Neural cell (in vitro differentiated cells): ENCODE measurements around the gene CTNNA1.

Source experiments
- EP300 ChIP-seq: fragments of 450-650 bp; conservative IDR thresholded peaks from 2 replicates; pipeline ENCODE4 v1.6.1; 2014; ENCODE audit warnings: antibody characterized with exemption, mild to moderate bottlenecking, moderate library complexity; ENCODE audit not compliant: poor library complexity, severe bottlenecking
- EZH2 ChIP-seq: fragments of 200-600, 300-800 bp; shearing (Covaris generic), sonication (generic); IDR thresholded peaks from 2 replicates; pipeline ENCODE4 v1.6.1; 2014; ENCODE audit warnings: antibody characterized with exemption, low read length, borderline replicate concordance, mild to moderate bottlenecking; ENCODE audit not compliant: insufficient read depth, poor library complexity, severe bottlenecking
- MXI1 ChIP-seq: fragments of 450-650 bp; conservative IDR thresholded peaks from 2 replicates; pipeline ENCODE4 v1.6.1; 2014; ENCODE audit warnings: antibody characterized with exemption, mild to moderate bottlenecking; ENCODE audit not compliant: poor library complexity, severe bottlenecking
- POLR2AphosphoS5 ChIP-seq: IDR thresholded peaks from 2 replicates; pipeline ENCODE4 v1.6.1; 2012
- RAD21 ChIP-seq: fragments of 450-650 bp; conservative IDR thresholded peaks from 2 replicates; pipeline ENCODE4 v1.6.1; 2014; ENCODE audit warnings: antibody characterized with exemption, mild to moderate bottlenecking, moderate library complexity
- SMC3 ChIP-seq: fragments of 450-650 bp; conservative IDR thresholded peaks from 2 replicates; pipeline ENCODE4 v1.6.1; 2014; ENCODE audit warnings: antibody characterized with exemption, mild to moderate bottlenecking, moderate library complexity; ENCODE audit not compliant: poor library complexity
- TAF1 ChIP-seq: IDR thresholded peaks from 2 replicates; pipeline ENCODE4 v1.6.1; 2012; ENCODE audit warnings: low read depth
- TF ChIP-seq, protein P1 (sequence below): fragments of 450-650 bp; IDR thresholded peaks from 2 replicates; pipeline ENCODE4 v1.5.1; 2014; ENCODE audit warnings: antibody characterized with exemption, mild to moderate bottlenecking, moderate library complexity; ENCODE audit not compliant: poor library complexity, severe bottlenecking
- TF ChIP-seq, protein P2 (sequence below): IDR thresholded peaks from 2 replicates; pipeline ENCODE4 v1.6.1; 2012; ENCODE audit warnings: borderline replicate concordance

DNA sequence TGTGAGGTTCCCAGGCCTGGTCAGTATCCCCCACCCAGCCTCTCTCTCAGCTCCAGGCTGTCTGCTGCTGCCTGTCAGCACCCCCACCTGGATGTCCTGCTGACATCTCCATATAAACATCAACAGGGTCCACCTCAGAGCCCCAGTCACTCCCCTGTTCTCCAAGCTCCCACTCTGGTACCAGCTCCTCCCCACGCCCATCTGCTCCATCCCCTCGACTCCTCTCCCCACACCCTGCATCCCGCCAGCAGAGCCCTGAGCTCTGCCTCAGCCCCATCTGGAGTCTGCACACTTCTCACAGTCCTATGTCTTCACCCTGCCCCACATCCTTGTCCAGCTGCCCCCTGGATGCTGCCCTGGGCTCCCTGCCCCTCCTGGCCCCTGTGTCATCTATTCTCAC is 189.6 kb downstream of the CTNNA1 start:
- TF ChIP-seq, protein P1, sequence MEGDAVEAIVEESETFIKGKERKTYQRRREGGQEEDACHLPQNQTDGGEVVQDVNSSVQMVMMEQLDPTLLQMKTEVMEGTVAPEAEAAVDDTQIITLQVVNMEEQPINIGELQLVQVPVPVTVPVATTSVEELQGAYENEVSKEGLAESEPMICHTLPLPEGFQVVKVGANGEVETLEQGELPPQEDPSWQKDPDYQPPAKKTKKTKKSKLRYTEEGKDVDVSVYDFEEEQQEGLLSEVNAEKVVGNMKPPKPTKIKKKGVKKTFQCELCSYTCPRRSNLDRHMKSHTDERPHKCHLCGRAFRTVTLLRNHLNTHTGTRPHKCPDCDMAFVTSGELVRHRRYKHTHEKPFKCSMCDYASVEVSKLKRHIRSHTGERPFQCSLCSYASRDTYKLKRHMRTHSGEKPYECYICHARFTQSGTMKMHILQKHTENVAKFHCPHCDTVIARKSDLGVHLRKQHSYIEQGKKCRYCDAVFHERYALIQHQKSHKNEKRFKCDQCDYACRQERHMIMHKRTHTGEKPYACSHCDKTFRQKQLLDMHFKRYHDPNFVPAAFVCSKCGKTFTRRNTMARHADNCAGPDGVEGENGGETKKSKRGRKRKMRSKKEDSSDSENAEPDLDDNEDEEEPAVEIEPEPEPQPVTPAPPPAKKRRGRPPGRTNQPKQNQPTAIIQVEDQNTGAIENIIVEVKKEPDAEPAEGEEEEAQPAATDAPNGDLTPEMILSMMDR = no peak
- TF ChIP-seq RAD21 (no peak), TAF1 (no peak), EZH2 (no peak), POLR2AphosphoS5 (no peak), EP300 (no peak), SMC3 (no peak), MXI1 (no peak)
- TF ChIP-seq, protein P2, sequence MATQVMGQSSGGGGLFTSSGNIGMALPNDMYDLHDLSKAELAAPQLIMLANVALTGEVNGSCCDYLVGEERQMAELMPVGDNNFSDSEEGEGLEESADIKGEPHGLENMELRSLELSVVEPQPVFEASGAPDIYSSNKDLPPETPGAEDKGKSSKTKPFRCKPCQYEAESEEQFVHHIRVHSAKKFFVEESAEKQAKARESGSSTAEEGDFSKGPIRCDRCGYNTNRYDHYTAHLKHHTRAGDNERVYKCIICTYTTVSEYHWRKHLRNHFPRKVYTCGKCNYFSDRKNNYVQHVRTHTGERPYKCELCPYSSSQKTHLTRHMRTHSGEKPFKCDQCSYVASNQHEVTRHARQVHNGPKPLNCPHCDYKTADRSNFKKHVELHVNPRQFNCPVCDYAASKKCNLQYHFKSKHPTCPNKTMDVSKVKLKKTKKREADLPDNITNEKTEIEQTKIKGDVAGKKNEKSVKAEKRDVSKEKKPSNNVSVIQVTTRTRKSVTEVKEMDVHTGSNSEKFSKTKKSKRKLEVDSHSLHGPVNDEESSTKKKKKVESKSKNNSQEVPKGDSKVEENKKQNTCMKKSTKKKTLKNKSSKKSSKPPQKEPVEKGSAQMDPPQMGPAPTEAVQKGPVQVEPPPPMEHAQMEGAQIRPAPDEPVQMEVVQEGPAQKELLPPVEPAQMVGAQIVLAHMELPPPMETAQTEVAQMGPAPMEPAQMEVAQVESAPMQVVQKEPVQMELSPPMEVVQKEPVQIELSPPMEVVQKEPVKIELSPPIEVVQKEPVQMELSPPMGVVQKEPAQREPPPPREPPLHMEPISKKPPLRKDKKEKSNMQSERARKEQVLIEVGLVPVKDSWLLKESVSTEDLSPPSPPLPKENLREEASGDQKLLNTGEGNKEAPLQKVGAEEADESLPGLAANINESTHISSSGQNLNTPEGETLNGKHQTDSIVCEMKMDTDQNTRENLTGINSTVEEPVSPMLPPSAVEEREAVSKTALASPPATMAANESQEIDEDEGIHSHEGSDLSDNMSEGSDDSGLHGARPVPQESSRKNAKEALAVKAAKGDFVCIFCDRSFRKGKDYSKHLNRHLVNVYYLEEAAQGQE = no peak
